Epithelial cell of esophagus (primary cell): Measurements from ENCODE around the gene MSMO1.
"Not testable (repeated sequence)": the region's sequence is repeated elsewhere in the genome, so short reads cannot be mapped to it uniquely, and the experiment has no call there.

Experiments
- DNase-seq: peaks from one replicate; pipeline ENCODE4 v3.0.0; 2010; ENCODE audit warnings: low read depth
- H3K4me3 ChIP-seq: 2 replicates; pipeline ENCODE4 v1.5.1; 2011; ENCODE audit warnings: mild to moderate bottlenecking, low read length, control low read depth
- TF ChIP-seq, protein P1 (sequence below): IDR thresholded peaks from 2 replicates; pipeline ENCODE4 v1.5.1; 2011; ENCODE audit warnings: low read depth, mild to moderate bottlenecking, low read length, control low read depth, inconsistent platforms; ENCODE audit not compliant: insufficient read depth; ENCODE audit errors: missing control alignments

The MSMO1 gene

DNA sequence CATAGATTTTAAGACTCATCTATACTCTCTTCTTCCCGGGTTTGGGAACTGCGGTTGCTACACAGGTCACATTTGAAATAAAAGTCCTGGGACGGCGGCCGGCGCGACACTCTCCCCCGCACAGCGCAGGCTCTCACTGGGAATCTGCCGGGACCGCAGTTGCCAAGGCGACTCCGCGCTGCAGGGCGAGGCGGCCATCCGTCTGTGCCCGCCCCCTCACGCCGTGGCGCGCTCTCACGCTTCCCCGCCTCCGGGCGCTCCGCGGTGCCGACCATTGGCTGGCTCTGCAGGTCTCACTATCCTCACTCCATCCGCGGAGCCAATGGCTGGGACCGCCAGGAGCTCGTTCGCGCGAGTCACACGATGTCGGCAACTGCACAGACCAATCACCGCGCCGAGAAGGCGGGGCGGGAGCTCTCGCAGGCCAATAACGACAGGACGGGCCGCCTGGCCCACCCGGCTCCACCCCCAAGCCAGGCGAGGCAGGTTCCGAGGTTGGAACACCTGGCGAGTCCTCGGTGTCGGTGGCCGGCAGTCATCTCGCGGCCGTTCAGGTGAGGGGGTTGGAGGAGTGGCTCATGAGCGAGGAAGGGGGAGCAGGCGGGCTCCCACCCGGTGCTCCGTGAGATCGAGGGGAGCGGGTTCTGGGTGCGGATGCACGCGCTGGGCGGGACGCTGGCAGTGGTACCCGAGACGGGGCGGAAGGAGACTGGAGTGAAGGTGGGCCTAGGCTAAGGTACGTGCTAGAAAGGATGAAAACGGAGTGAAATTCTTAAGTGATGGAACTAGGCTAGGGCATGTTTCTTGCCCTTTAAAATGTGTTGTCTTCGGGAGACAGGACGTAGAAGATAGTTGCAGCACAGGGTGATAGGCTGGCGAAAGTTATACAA, at the start of gene MSMO1:
MSMO1 (plus strand) TSS at position 459 of the 890 bp plus-strand sequence. CDS start 5,702 bp downstream, outside the sequence.
- TF ChIP-seq, protein P1, sequence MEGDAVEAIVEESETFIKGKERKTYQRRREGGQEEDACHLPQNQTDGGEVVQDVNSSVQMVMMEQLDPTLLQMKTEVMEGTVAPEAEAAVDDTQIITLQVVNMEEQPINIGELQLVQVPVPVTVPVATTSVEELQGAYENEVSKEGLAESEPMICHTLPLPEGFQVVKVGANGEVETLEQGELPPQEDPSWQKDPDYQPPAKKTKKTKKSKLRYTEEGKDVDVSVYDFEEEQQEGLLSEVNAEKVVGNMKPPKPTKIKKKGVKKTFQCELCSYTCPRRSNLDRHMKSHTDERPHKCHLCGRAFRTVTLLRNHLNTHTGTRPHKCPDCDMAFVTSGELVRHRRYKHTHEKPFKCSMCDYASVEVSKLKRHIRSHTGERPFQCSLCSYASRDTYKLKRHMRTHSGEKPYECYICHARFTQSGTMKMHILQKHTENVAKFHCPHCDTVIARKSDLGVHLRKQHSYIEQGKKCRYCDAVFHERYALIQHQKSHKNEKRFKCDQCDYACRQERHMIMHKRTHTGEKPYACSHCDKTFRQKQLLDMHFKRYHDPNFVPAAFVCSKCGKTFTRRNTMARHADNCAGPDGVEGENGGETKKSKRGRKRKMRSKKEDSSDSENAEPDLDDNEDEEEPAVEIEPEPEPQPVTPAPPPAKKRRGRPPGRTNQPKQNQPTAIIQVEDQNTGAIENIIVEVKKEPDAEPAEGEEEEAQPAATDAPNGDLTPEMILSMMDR, result no peak
- peak; percentile 100 for DNase-seq

DNA sequence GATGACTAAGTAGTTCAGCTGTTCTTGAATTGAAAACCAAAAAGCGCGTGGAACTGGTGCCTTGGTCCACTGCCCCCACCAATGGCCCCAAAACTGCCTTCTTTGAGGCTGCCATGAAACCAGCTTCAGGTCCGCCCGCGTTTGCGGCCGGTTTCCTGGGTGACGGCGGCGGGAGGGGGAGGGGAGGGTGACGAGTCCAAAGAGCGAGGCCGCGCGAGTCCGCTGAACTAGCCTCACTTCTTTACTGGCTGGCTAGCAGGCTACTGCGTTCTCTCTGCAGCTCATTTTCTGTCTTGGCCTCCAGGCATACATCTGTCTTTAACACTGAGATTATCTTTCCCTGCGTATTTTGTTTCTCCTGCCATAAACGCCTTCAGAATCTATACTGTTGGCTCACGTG, 47.9 kb upstream of the MSMO1 start:
- DNase-seq, H3K4me3 ChIP-seq: not testable (repeated sequence)

More for the DNA sequence above, at the start of gene MSMO1:
- H3K4me3 ChIP-seq, result peak within 1 kb of the TSS; percentile 95

GRCh38 chr4:165284697-165285096, 42.8 kb upstream of the MSMO1 start:
- H3K4me3 ChIP-seq, DNase-seq: not testable (repeated sequence)

DNA sequence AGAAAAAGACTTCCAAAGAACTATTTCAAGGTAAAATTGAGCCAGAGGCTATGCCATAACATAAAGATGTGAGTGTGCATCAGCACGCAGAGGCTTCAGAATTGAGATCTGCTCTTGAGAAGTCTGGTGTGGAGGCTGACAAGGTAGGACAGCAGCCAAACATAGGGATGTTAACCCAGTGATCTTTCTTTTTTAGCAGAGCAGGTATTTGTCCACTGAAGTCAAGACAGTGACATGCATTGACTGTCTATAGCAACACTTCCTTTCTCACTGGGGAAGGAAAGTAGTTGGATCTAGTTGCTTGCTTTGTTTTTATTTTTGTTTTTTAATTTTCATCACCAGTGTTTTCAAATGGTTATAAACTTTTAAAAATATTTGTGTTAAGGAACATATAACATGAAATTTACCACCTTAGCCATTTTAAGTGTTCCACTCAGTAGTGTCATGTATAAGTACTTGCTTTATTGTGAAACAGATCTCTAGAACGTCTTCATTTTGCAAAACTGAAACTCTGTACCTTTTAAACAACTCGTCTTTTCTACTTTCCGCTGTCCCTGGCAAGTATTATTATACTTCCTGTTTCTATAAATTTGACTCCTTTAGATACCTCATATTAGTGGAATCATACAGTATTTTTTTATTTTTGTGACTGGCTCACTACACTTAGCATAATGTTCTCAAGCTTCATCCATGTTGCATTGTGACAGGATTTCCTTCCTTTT, 40.7 kb upstream of the MSMO1 start:
- DNase-seq, H3K4me3 ChIP-seq: not testable (repeated sequence)

DNA sequence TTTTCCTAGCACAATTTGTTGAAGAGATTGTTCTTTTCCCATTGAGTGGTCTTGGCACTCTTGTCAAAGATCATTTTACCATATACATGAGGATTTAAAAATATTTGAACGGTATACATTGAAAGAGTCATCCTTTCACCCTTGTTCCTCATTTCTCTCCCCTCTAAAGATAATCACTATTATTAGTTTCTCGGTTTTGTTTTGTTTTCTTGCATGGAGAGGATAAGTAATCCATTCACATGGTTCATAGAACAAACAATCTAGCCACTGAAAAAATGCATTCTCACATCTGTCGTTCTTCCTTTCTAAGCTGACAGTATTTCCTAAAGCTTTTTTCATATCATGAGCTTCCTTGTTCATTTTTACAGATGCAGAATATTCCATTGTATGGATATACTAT, 39.2 kb upstream of the MSMO1 start:
- H3K4me3 ChIP-seq, result no peak overlapping the region
- TF ChIP-seq, protein P1, result no peak

DNA sequence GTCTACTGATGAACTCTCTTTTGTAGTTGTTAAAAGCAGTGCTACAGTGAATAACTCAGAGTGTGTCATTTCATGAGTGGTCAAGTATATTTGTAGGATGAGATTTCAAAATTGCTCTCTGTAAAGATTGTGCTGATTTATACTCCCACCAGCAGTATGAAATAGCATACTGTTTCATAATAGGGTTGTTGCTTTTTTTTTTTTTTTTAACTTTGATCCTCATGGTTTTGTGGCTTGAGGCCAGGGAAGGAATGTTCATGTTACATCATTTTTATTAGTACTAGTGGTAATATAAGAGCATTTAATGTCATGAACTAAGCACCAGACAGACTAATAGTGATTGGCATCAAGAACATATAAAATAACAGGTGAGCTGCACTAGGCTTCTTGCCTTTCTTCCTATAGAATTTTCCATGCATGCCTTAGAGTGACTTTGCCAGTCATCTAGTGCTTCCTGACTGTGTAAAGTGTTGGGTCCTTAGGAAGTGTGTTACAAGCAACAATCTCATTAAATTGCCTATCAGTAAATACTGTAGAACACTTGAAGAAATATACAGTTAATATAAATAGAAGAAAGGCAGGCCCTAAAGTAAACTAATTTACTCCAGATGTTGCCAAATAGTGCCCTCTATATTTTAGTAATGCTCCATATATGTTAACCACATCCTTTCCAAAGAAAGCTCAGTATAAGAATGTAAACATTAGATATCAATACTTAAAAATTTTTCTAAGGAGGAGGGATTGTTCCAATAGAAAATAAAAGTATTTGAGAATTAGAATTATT, 38.6 kb upstream of the MSMO1 start:
- TF ChIP-seq, protein P1, result no peak
- peak; percentile 65 for DNase-seq
- no peak overlapping the region for H3K4me3 ChIP-seq

More for the DNA sequence above, 39.2 kb upstream of the MSMO1 start:
- no peak for DNase-seq

- DNase-seq, result no peak
- no peak overlapping the region for H3K4me3 ChIP-seq
- TF ChIP-seq, protein P1, result no peak
Measured at GRCh38 chr4:165289423-165289785, 38.1 kb upstream of the MSMO1 start.

DNA sequence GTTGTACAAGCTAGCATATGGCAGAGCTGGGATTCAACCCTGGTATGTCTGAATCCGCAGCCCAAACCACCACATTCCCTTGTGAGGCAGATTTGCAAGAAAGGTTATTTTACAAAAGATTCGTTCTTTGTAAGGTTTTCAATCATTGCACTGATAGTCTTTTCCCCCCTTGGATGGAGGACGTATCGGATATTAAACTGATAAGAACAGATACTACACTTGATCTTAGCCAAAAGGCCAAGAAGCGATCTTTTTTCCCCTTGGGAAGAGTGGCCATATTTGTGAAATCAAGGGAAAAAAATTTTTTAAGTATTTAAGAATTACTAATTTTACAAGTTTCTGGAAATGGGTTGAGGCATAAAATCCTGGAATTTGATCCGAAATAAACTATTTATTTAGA, 34.4 kb upstream of the MSMO1 start:
- no peak overlapping the region for H3K4me3 ChIP-seq
- no peak for DNase-seq
- TF ChIP-seq, protein P1, result no peak
